A549 (cell line): ENCODE results near the gene PPP1R13L. TPM values are rescaled to one million over a fixed set of nuclear protein-coding genes. Genes with fewer than 3 reads are reported as not detected.
A peak's percentile ranks its signal among the peaks of the same experiment; 100 is the strongest.

Source experiments
- ATAC-seq, 2 experiments: fragments of 200-7000 bp in 1 of 2; fragments of >200 bp in 1 of 2; cut with Nextera tagmentation in 1 of 2; cut with Tn5 transposase in 1 of 2; 3 replicates each; pipeline versions ENCODE4 v1.8.0 to v1.9.1; 2018 to 2020; ENCODE audit warnings: mild to moderate bottlenecking in 1 of 2, moderate library complexity in 1 of 2
- CTCF ChIA-PET: fragments of 300-600 bp; sonication (Branson Sonifier 250); formaldehyde crosslinking; extraction: SDS; loops from one replicate; lab custom pipeline; 2021; ENCODE audit warnings: antibody characterized with exemption, inconsistent platforms; lab: Yijun Ruan, JAX
- POLR2A ChIA-PET: fragments of 350-600 bp; formaldehyde crosslinking; extraction: SDS; loops from one replicate; lab custom pipeline; 2021; ENCODE audit warnings: antibody characterized with exemption, inconsistent platforms; lab: Yijun Ruan, JAX
- DNase-seq, 2 experiments: peaks; one replicate each; pipeline versions ENCODE4 v3.0.0 to v3.0.0-alpha.2; 2011 to 2016; ENCODE audit warnings: low read depth in 1 of 2, low spot score in 1 of 2
- FAIRE-seq: peaks from 2 replicates; lab custom pipeline; 2011; peaks lifted over from hg19 to GRCh38; lab: Jason Lieb, UNC
- H3K27ac ChIP-seq, 2 experiments: fragments of >200 bp; sonication (Bioruptor Twin); formaldehyde crosslinking; 3 replicates each; pipeline ENCODE4 v1.5.1; 2016 to 2017
- H3K4me1 ChIP-seq: fragments of >200 bp; sonication (Bioruptor Twin); formaldehyde crosslinking; 3 replicates; pipeline ENCODE4 v1.6.1; 2016
- H3K4me2 ChIP-seq: fragments of >200 bp; sonication (Bioruptor Twin); formaldehyde crosslinking; 3 replicates; pipeline ENCODE4 v1.6.1; 2016
- H3K4me3 ChIP-seq: fragments of >200 bp; sonication (Bioruptor Twin); formaldehyde crosslinking; 3 replicates; pipeline ENCODE4 v1.5.1; 2016
- H3K9me3 ChIP-seq: fragments of >200 bp; sonication (Bioruptor Twin); formaldehyde crosslinking; 3 replicates; pipeline ENCODE4 v1.6.1; 2016
- FOSL2 ChIP-seq, 2 experiments: fragments of 450-650 bp in 1 of 2; fragments of >200 bp in 1 of 2; sonication (Bioruptor Twin) in 1 of 2; formaldehyde crosslinking; IDR thresholded peaks; 2 replicates each; pipeline versions ENCODE4 v1.5.0 to v1.6.1; 2016 to 2020; ENCODE audit warnings: mild to moderate bottlenecking in 1 of 2, moderate library complexity in 1 of 2
- KDM1A ChIP-seq: fragments of 200-600 bp; sonication (generic); IDR thresholded peaks from 2 replicates; pipeline ENCODE4 v1.6.1; 2016; ENCODE audit warnings: low read depth, mild to moderate bottlenecking
- NFE2L2 ChIP-seq: fragments of 150-350 bp; conservative IDR thresholded peaks from 2 replicates; pipeline ENCODE4 v1.6.1; 2014; ENCODE audit warnings: low read length
- RNF2 ChIP-seq: fragments of 200-600 bp; sonication (generic); IDR thresholded peaks from 2 replicates; pipeline ENCODE4 v1.6.1; 2016; ENCODE audit warnings: low read depth, mild to moderate bottlenecking, antibody characterized with exemption, moderate library complexity, borderline replicate concordance
- ZFP36 ChIP-seq: fragments of 450-650 bp; IDR thresholded peaks from 2 replicates; pipeline ENCODE4 v1.6.1; 2014; ENCODE audit warnings: borderline replicate concordance; ENCODE audit not compliant: partially characterized antibody
- WGBS: methylation state at CpG from one replicate; pipeline ENCODE4 v1.1.6; 2017; ENCODE audit errors: missing lambda C conversion rate; 5-methylcytosine and 5-hydroxymethylcytosine counted together
- polyA plus RNA-seq, 4 experiments: library from polyadenylated mRNA; depleted of rRNA in 3 of 4; stranded (reverse); fragments of >200 nt; fragmentation: RNase III in 1 of 4; extraction: RNeasy Plus Mini Kit Qiagen cat#74134 plus additional on column Dnase treatment in 1 of 4; gene quantifications; 2 replicates in 3 of 4; 3 replicates in 1 of 4; pipeline ENCODE4 v1.2.3, GENCODE V29; 2011 to 2017
- TF ChIP-seq, protein P1 (sequence below): fragments of >200 bp; sonication (Bioruptor Twin); formaldehyde crosslinking; IDR thresholded peaks from 3 replicates; pipeline ENCODE4 v1.5.1; 2016
- TF ChIP-seq, protein P2 (sequence below): fragments of 250-450 bp; sonication (Bioruptor Pico); IDR thresholded peaks from 2 replicates; pipeline ENCODE4 v1.5.0; 2021; ENCODE audit warnings: mild to moderate bottlenecking, moderate library complexity, borderline replicate concordance
- TF ChIP-seq, protein P3 (sequence below): IDR thresholded peaks from 2 replicates; pipeline ENCODE4 v1.6.1; 2012

Gene PPP1R13L
- polyA plus RNA-seq, 2 of the 4 experiments (the other 2 are of a cell fraction): 3.2 to 18.9 TPM

DNA sequence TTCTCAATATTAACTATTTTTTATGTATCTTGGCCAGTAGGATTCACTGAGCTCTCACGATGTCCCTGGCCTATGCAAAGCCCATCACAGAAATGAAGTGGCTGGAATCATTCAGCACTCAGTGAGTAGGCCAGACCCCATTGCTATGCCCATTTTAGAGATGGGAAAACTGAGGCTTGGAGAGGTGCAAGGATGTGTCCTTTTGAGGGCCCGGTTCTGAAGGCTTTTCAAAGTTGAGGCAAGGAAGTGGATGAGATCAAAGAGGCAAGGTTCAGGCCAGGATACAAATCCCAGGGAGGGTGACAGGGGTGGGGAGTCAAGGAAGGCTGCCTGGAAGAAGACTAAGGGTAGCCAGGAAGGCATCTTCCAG, 37.5 kb upstream of the PPP1R13L start (continued):
- TF ChIP-seq, protein P1, sequence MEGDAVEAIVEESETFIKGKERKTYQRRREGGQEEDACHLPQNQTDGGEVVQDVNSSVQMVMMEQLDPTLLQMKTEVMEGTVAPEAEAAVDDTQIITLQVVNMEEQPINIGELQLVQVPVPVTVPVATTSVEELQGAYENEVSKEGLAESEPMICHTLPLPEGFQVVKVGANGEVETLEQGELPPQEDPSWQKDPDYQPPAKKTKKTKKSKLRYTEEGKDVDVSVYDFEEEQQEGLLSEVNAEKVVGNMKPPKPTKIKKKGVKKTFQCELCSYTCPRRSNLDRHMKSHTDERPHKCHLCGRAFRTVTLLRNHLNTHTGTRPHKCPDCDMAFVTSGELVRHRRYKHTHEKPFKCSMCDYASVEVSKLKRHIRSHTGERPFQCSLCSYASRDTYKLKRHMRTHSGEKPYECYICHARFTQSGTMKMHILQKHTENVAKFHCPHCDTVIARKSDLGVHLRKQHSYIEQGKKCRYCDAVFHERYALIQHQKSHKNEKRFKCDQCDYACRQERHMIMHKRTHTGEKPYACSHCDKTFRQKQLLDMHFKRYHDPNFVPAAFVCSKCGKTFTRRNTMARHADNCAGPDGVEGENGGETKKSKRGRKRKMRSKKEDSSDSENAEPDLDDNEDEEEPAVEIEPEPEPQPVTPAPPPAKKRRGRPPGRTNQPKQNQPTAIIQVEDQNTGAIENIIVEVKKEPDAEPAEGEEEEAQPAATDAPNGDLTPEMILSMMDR: no peak
- TF ChIP-seq ZFP36 (peak; percentile 83), KDM1A (peak; percentile 93; the same call in 1 of the 2 replicates)
- TF ChIP-seq, protein P2, sequence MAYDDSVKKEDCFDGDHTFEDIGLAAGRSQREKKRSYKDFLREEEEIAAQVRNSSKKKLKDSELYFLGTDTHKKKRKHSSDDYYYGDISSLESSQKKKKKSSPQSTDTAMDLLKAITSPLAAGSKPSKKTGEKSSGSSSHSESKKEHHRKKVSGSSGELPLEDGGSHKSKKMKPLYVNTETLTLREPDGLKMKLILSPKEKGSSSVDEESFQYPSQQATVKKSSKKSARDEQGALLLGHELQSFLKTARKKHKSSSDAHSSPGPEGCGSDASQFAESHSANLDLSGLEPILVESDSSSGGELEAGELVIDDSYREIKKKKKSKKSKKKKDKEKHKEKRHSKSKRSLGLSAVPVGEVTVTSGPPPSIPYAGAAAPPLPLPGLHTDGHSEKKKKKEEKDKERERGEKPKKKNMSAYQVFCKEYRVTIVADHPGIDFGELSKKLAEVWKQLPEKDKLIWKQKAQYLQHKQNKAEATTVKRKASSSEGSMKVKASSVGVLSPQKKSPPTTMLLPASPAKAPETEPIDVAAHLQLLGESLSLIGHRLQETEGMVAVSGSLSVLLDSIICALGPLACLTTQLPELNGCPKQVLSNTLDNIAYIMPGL: no peak

DNA sequence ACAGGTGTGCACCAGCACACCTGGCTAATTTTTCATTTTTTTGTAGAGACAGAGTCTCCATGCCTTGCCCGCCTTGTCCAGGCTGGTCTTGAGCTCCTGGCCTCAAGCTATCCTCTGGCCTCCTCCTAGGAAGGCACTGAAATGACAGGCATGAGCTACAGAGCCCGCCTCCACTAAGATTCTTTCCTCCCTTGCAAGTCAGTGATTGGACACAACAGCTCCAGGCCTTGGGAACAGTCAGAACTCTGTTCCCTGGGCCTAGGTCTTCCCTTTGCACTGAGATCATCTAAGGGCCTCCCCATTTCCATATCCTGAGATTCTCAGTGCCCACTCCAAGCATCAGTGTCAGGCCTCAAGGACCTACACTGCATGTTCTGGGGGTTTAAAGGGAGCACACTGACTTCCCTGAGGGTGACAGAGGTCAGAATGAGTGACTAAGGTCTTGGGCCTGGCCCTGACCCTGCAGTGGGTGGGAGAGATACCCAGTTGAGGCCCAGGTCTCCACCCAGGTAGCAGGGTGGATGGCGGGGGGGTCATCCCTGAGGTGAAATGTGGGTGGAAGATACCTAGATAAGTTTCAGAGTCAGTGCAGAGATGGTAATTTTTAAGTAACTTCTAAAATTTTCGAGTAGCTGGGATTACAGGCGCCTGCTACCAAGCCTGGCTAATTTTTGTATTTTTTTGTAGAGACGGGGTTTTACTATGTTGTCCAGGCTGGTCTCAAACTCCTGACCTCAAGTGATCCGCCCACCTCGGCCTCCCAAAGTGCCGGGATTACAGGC, 36.2 kb upstream of the PPP1R13L start:
- DNase-seq: peak in 1 of 2 experiments; percentile 83

DNA sequence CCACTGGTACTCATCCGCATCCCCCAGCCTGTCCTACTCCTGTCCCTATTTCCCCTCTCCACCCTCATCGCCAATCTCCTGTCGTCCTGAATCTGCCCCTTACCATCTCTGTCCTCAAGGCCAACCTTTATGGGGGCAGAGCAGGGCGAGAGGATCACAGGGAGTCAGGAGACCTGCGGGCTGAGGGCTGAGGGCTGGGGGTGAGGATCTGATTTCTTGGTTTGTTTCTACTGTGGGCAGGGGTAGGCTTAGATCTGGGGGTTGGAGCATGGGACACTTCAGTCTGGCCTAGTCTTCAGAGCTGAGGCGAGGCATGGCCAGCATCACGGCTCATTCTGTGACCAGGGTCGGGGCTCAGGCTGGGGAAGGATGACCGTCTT, 35.4 kb upstream of the PPP1R13L start:
- ATAC-seq (0 out of 6 replicates have a peak, but pooled peaks of 1 of the 2 experiments have one; percentile 0), DNase-seq (no peak), FAIRE-seq (no peak)
- TF ChIP-seq RNF2: no peak
- H3K9me3 ChIP-seq: no peaks in the 10 kb centered on the region
- ChIA-PET POLR2A (interaction anchor here (1.0 to 4.6 kb wide), 5 partner anchors 12 to 202 kb away, joined by 3 to 40 read pairs (median 9); partner anchors contain the start of gene FOSB), CTCF (interaction anchor here (0.6 to 27.6 kb wide), 40 partner anchors 9 to 356 kb away, joined by 3 to 1883 read pairs (median 6); partner anchors contain the start of genes ERCC1, FBXO46, FOSB and PPM1N)
- peaks cover 31% of the 10 kb centered on the region for H3K4me1 ChIP-seq
- H3K4me3 ChIP-seq: peak overlapping the region; percentile 52
- H3K27ac ChIP-seq: peak overlapping the region; percentile 80 to 95
- WGBS: 83% methylated on average over 9 of the region's 9 CpGs
- peak overlapping the region; percentile 73 for H3K4me2 ChIP-seq

More for the DNA sequence above, 36.2 kb upstream of the PPP1R13L start:
- 85% methylated on average over 9 of the region's 9 CpGs for whole genome bisulfite sequencing
- no peak overlapping the region for H3K4me3 ChIP-seq
- ATAC-seq (peak; percentile 11 to 54; a peak in 3 of 6 replicates), FAIRE-seq (no peak)
- peak overlapping the region in 1 of 2 experiments; percentile 95; a peak in 3 of 6 replicates for H3K27ac ChIP-seq
- H3K4me2 ChIP-seq: no peak overlapping the region
- POLR2A ChIA-PET: interaction anchor here (0.6 to 4.6 kb wide), 3 partner anchors 14 to 37 kb away, joined by 3 to 40 read pairs (median 34); partner anchors contain the start of gene FOSB
- CTCF ChIA-PET: interaction anchor here (0.6 to 27.6 kb wide), 10 partner anchors 13 to 248 kb away, joined by 3 to 1883 read pairs (median 38); partner anchors contain the start of genes ERCC1, FOSB, PPM1N and PPP1R13L
- H3K9me3 ChIP-seq: no peaks in the 10 kb centered on the region
- peaks cover 31% of the 10 kb centered on the region for H3K4me1 ChIP-seq
- TF ChIP-seq, protein P3, sequence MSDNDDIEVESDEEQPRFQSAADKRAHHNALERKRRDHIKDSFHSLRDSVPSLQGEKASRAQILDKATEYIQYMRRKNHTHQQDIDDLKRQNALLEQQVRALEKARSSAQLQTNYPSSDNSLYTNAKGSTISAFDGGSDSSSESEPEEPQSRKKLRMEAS: peak; percentile 41; the same call in 1 of the 2 replicates
- TF ChIP-seq NFE2L2: no peak
- TF ChIP-seq FOSL2 (IDR thresholded peaks at IDR 0.05): no peak
- TF ChIP-seq FOSL2 (CRISPR knock-in tag; IDR thresholded peaks at IDR 0.05): 0 out of 2 replicates have a peak, but pooled peaks have one; percentile 2
- TF ChIP-seq, protein P2: no peak
